SIG-M5 treated with dmso at 0.1 percent for 504 hours (cell line): Measurements from ENCODE around the gene ZFX.
"Not testable (repeated sequence)": the region's sequence is repeated elsewhere in the genome, so short reads cannot be mapped to it uniquely, and the experiment has no call there.

Source experiments
- DNase-seq: peaks from one replicate; lab custom pipeline; 2025; ENCODE audit not compliant: unreplicated experiment; lab: John Stamatoyannopoulos, UW

Gene ZFX

GRCh38 chrX:24149351-24150050 is at the start of gene ZFX:
ZFX (plus strand) TSS chrX:24149729; CDS start chrX:24172743, 23,014 bp downstream.
- DNase-seq = peak; percentile 44

GRCh38 chrX:24100713-24101112 is 48.8 kb upstream of the ZFX start:
- no peak for DNase-seq

GRCh38 chrX:24110069-24110468 is 39.5 kb upstream of the ZFX start:
- no peak for DNase-seq

GRCh38 chrX:24113181-24113580 is 36.3 kb upstream of the ZFX start:
- DNase-seq = no peak

- no peak for DNase-seq
Measured at GRCh38 chrX:24117258-24117657, 32.3 kb upstream of the ZFX start.

- DNase-seq = no peak
Measured at GRCh38 chrX:24124244-24124799, 25.2 kb upstream of the ZFX start.

- DNase-seq = no peak
Measured at GRCh38 chrX:24125028-24125612, 24.4 kb upstream of the ZFX start.

GRCh38 chrX:24131476-24131875 is 18.1 kb upstream of the ZFX start:
- no peak for DNase-seq

GRCh38 chrX:24133312-24133711 is 16.2 kb upstream of the ZFX start:
- no peak for DNase-seq

- DNase-seq = not testable (repeated sequence)
Measured at GRCh38 chrX:24135768-24136167, 13.8 kb upstream of the ZFX start.

GRCh38 chrX:24137192-24137591 is 12.3 kb upstream of the ZFX start:
- no peak for DNase-seq

- not testable (repeated sequence) for DNase-seq
Measured at GRCh38 chrX:24143982-24144381, 5.5 kb upstream of the ZFX start.

- no peak for DNase-seq
Measured at GRCh38 chrX:24144528-24144927, 5.0 kb upstream of the ZFX start.

GRCh38 chrX:24145303-24146186 is 4.0 kb upstream of the ZFX start:
- no peak for DNase-seq

- no peak for DNase-seq
Measured at GRCh38 chrX:24146283-24146949, 3.1 kb upstream of the ZFX start.

GRCh38 chrX:24147165-24147564 is 2.4 kb upstream of the ZFX start:
- no peak for DNase-seq

- DNase-seq = peak; percentile 11
Measured at GRCh38 chrX:24148121-24148520, 1.4 kb upstream of the ZFX start.

- DNase-seq = no peak
Measured at GRCh38 chrX:24148535-24149350, 786 bp upstream of the ZFX start.

- peak; percentile 78 for DNase-seq
Measured at GRCh38 chrX:24150051-24150790, 692 bp downstream of the ZFX start.
